ENCODE results near the gene RBM8A.

- TF ChIP-seq, protein P1, sequence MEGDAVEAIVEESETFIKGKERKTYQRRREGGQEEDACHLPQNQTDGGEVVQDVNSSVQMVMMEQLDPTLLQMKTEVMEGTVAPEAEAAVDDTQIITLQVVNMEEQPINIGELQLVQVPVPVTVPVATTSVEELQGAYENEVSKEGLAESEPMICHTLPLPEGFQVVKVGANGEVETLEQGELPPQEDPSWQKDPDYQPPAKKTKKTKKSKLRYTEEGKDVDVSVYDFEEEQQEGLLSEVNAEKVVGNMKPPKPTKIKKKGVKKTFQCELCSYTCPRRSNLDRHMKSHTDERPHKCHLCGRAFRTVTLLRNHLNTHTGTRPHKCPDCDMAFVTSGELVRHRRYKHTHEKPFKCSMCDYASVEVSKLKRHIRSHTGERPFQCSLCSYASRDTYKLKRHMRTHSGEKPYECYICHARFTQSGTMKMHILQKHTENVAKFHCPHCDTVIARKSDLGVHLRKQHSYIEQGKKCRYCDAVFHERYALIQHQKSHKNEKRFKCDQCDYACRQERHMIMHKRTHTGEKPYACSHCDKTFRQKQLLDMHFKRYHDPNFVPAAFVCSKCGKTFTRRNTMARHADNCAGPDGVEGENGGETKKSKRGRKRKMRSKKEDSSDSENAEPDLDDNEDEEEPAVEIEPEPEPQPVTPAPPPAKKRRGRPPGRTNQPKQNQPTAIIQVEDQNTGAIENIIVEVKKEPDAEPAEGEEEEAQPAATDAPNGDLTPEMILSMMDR (conservative IDR thresholded peaks at IDR 0.05; ENCODE audit: low read depth, low read length), result no peak
- TF ChIP-seq EZH2 (IDR thresholded peaks at IDR 0.05; ENCODE audit: low read length, unreplicated experiment) (no peak), EZH2phosphoT487 (IDR thresholded peaks at IDR 0.05; ENCODE audit: borderline replicate concordance, low read length) (no peak)
These were observed 610 bp downstream of the RBM8A start for GRCh38 chr1:145926686-145927062.

Measured in PC-3 (cell line).